ENCODE data around the gene AMIGO1.

GRCh38 chr1:109479311-109479710 lies 30.2 kb downstream of the AMIGO1 start:
- TF ChIP-seq CTCF (IDR thresholded peaks at IDR 0.05) (no peak), EP300 (IDR thresholded peaks at IDR 0.05) (no peak), POLR2A (IDR thresholded peaks at IDR 0.05) (no peak)
